ENCODE measurements around the gene ARL6IP1. TPM values are rescaled to one million over a fixed set of nuclear protein-coding genes. Genes with fewer than 3 reads are reported as not detected.

The ARL6IP1 gene
- total RNA-seq, 1 donor from 2014 or later: 128 TPM

DNA sequence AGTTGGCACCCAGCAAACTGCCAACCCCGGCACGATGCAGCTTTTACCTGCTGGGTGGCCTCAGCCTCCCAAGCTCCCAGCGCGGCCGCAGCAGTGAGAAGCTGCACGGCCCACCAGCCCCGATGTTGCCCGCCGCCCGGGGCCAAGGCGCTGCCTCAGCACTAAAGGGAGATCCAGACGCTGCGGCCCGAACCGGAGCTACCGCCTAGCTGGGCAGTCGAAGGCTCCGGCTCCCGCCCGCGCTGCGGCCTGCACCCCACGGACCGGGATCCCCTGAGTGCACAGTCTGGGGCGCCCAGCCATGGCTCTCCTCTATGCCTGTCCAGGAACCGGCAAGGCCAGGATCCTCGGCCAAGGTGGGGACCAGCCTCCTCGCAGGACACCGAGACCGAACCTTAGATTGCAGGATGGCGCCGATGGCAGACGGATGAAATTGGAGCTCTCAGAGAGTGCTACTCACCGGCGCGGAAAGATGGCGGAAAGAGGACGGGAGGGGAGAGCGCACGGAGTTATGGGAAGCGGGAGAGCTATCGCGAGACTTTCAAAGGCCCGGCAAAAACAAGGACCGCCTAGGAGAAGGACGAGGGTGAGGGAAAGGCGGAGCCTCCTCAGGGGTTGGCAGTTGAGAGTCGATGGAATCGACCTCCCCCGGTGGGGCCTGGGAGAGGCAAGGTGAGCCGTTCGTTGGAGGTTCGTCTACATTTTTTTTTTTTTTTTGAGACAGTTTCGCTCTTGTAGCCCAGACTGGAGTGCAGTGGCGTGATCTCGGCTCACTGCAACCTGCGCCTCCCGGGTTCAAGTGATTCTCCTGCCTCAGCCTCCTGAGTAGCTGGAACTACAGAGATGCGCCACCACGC lies 11.3 kb downstream of the ARL6IP1 start, which contains the start of gene RPS15A:
Gene RPS15A (minus strand): TSS at position 485 of the 857 bp plus-strand sequence. CDS start 1,221 bp downstream, outside the sequence.
- no peaks in the 10 kb centered on the region for H3K27me3 Mint-ChIP-seq (ENCODE audit: low read depth, unreplicated experiment)
- Histone ChIP-seq H3K4me1 (ENCODE audit: insufficient read depth, low read length) (peaks cover 17% of the 10 kb centered on the region), H3K4me2 (ENCODE audit: low read length) (peak within 1 kb of the TSS; percentile 99), H3K27me3 (ENCODE audit: insufficient read depth, low read length) (no peaks in the 10 kb centered on the region), H3K9me3 (ENCODE audit: insufficient read depth, low read depth, low read length) (no peaks in the 10 kb centered on the region), H3K36me3 (ENCODE audit: insufficient read depth, low read length) (peaks cover 52% of the 10 kb centered on the region), H3K4me3 (ENCODE audit: insufficient read depth, low read depth, low read length) (peak within 1 kb of the TSS; percentile 97), H3K9ac (ENCODE audit: low read length) (peak within 1 kb of the TSS; percentile 99), H3K27ac (ENCODE audit: low read depth, low read length) (peak within 1 kb of the TSS; percentile 84), H3K79me2 (ENCODE audit: insufficient read depth, low read length) (peaks cover 56% of the 10 kb centered on the region), H4K20me1 (ENCODE audit: insufficient read depth, low read length) (peaks cover 49% of the 10 kb centered on the region), H2AFZ (ENCODE audit: low read depth, low read length) (peak within 1 kb of the TSS; percentile 61)
- peak; percentile 95 for DNase-seq (ENCODE audit: low read depth)
- no peak for FAIRE-seq
- no peaks in the 10 kb centered on the region for H3K9me3 Mint-ChIP-seq (ENCODE audit: unreplicated experiment)
- peaks cover 26% of the 10 kb centered on the region for H3K4me1 Mint-ChIP-seq (ENCODE audit: low read depth, unreplicated experiment)
- H3K4me3 Mint-ChIP-seq (ENCODE audit: unreplicated experiment): peak within 1 kb of the TSS; percentile 94
- TF ChIP-seq EZH2 (IDR thresholded peaks at IDR 0.05; ENCODE audit: insufficient read depth, low read length): no peak
- TF ChIP-seq, protein P1, sequence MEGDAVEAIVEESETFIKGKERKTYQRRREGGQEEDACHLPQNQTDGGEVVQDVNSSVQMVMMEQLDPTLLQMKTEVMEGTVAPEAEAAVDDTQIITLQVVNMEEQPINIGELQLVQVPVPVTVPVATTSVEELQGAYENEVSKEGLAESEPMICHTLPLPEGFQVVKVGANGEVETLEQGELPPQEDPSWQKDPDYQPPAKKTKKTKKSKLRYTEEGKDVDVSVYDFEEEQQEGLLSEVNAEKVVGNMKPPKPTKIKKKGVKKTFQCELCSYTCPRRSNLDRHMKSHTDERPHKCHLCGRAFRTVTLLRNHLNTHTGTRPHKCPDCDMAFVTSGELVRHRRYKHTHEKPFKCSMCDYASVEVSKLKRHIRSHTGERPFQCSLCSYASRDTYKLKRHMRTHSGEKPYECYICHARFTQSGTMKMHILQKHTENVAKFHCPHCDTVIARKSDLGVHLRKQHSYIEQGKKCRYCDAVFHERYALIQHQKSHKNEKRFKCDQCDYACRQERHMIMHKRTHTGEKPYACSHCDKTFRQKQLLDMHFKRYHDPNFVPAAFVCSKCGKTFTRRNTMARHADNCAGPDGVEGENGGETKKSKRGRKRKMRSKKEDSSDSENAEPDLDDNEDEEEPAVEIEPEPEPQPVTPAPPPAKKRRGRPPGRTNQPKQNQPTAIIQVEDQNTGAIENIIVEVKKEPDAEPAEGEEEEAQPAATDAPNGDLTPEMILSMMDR (IDR thresholded peaks at IDR 0.05; ENCODE audit: insufficient read depth, low read depth, low read length): no peak
- H3K27ac Mint-ChIP-seq (ENCODE audit: unreplicated experiment): peak within 1 kb of the TSS; percentile 93
- peaks cover 16% of the 10 kb centered on the region for H3K36me3 Mint-ChIP-seq (ENCODE audit: low read depth, unreplicated experiment)

GRCh38 chr16:18789515-18789849 lies 11.9 kb downstream of the ARL6IP1 start:
- Histone ChIP-seq H3K4me1 (ENCODE audit: insufficient read depth, low read length) (peaks cover 17% of the 10 kb centered on the region), H3K9ac (ENCODE audit: low read length) (peak overlapping the region; percentile 99), H3K4me2 (ENCODE audit: low read length) (peak overlapping the region; percentile 99), H3K79me2 (ENCODE audit: insufficient read depth, low read length) (peaks cover 62% of the 10 kb centered on the region), H3K27ac (ENCODE audit: low read depth, low read length) (peak overlapping the region; percentile 84), H4K20me1 (ENCODE audit: insufficient read depth, low read length) (peaks cover 55% of the 10 kb centered on the region), H3K4me3 (ENCODE audit: insufficient read depth, low read depth, low read length) (peak overlapping the region; percentile 97), H2AFZ (ENCODE audit: low read depth, low read length) (no peak overlapping the region), H3K9me3 (ENCODE audit: insufficient read depth, low read depth, low read length) (no peaks in the 10 kb centered on the region), H3K27me3 (ENCODE audit: insufficient read depth, low read length) (no peaks in the 10 kb centered on the region), H3K36me3 (ENCODE audit: insufficient read depth, low read length) (peaks cover 51% of the 10 kb centered on the region)
- Mint-ChIP-seq H3K27me3 (ENCODE audit: low read depth, unreplicated experiment) (no peaks in the 10 kb centered on the region), H3K4me1 (ENCODE audit: low read depth, unreplicated experiment) (peaks cover 31% of the 10 kb centered on the region), H3K27ac (ENCODE audit: unreplicated experiment) (peak overlapping the region; percentile 93), H3K9me3 (ENCODE audit: unreplicated experiment) (no peaks in the 10 kb centered on the region), H3K4me3 (ENCODE audit: unreplicated experiment) (peak overlapping the region; percentile 94), H3K36me3 (ENCODE audit: low read depth, unreplicated experiment) (peaks cover 16% of the 10 kb centered on the region)
- DNase-seq (ENCODE audit: low read depth): no peak
- FAIRE-seq: no peak
- TF ChIP-seq, protein P1 (IDR thresholded peaks at IDR 0.05; ENCODE audit: insufficient read depth, low read depth, low read length): no peak
